Activated CD4-positive, alpha-beta memory T cell treated with anti-CD3 and anti-CD28 coated beads, Interleukin-2, amount 10 ng/mL, durations not matched to agents 7 days and 5 days (primary cell): ENCODE data around the gene KCP. TPM values are rescaled to one million over a fixed set of nuclear protein-coding genes. Genes with fewer than 3 reads are reported as not detected.

ENCODE experiments used
- CTCF ChIA-PET: fragments of 350-600 bp; sonication (Branson Sonifier 250); formaldehyde crosslinking; loops from one replicate; lab custom pipeline; 2021; ENCODE audit warnings: antibody characterized with exemption, inconsistent platforms; lab: Charles Lee
- POLR2A ChIA-PET: fragments of 350-600 bp; sonication (Branson Sonifier 250); formaldehyde crosslinking; loops from one replicate; lab custom pipeline; 2021; ENCODE audit warnings: antibody characterized with exemption; lab: Charles Lee
- DNase-seq: peaks from one replicate; pipeline ENCODE4 v3.0.0-alpha.2; 2020
- H3K27ac Mint-ChIP-seq: one replicate; pipeline ENCODE4 v1.8.0; 2021; ENCODE audit warnings: mild to moderate bottlenecking, mixed read lengths
- H3K27me3 Mint-ChIP-seq: one replicate; pipeline ENCODE4 v1.8.0; 2021; ENCODE audit warnings: mixed read lengths
- H3K36me3 Mint-ChIP-seq: one replicate; pipeline ENCODE4 v1.8.0; 2021; ENCODE audit warnings: low read depth, mixed read lengths
- H3K4me1 Mint-ChIP-seq: one replicate; pipeline ENCODE4 v1.8.0; 2021; ENCODE audit warnings: mixed read lengths
- H3K4me3 Mint-ChIP-seq: one replicate; pipeline ENCODE4 v1.8.0; 2021; ENCODE audit warnings: mild to moderate bottlenecking, mixed read lengths
- H3K9me3 Mint-ChIP-seq: one replicate; pipeline ENCODE4 v1.8.0; 2021; ENCODE audit warnings: mixed read lengths
- total RNA-seq, 2 experiments: library from RNA; stranded (reverse); gene quantifications; one replicate each; pipeline ENCODE4 v1.2.3, GENCODE V29; 2021

The KCP gene
- total RNA-seq, 2 experiments from 2014 or later, result 0.20 to 0.33 TPM

DNA sequence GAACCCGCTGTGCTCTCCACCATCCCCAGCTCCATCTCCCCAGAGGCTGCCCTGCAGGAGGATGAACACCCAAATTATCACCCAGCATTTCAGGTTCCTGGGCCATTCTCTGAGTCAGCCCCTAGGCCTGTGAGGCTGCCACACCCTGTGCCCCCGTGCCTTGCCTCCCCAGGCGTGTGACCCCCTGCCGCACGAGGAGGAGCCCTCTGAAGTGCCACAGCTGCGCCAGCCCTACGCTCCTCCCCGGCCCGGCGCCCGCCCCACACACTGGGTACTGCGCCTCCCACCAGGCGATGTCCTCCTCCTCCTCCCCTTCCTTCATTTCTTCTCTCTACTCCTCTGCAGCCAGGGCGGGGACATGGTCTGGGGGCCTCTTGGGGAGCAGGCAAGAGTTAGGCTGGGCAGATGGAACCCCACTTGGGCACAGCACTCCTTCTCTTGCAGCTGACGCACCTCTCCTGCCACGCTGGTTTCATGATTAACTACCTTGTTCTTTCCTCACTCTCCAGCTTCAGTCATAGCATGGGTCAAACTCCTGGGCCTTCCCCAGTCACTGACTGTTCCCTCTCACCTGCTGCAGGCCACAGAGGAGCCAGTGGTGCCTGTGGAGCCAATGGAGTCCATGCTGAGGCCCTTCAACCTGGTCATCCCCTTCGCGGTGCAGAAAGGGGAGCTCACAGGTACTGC is 60.6 kb downstream of the KCP start:
- H3K4me3 Mint-ChIP-seq, result no peak overlapping the region
- no peaks in the 10 kb centered on the region for H3K27me3 Mint-ChIP-seq
- no peak for DNase-seq
- H3K36me3 Mint-ChIP-seq, result no peaks in the 10 kb centered on the region
- POLR2A ChIA-PET, result no interaction called here
- no peaks in the 10 kb centered on the region for H3K9me3 Mint-ChIP-seq
- CTCF ChIA-PET, result no interaction called here
- no peaks in the 10 kb centered on the region for H3K4me1 Mint-ChIP-seq
- H3K27ac Mint-ChIP-seq, result no peak overlapping the region

- H3K4me1 Mint-ChIP-seq, result no peaks in the 10 kb centered on the region
- H3K9me3 Mint-ChIP-seq, result no peaks in the 10 kb centered on the region
- CTCF ChIA-PET, result no interaction called here
- DNase-seq, result no peak
- no peak overlapping the region for H3K27ac Mint-ChIP-seq
- no peak overlapping the region for H3K4me3 Mint-ChIP-seq
- no peaks in the 10 kb centered on the region for H3K27me3 Mint-ChIP-seq
- no peaks in the 10 kb centered on the region for H3K36me3 Mint-ChIP-seq
- POLR2A ChIA-PET, result no interaction called here
Measured at GRCh38 chr7:128849156-128849515, 61.4 kb downstream of the KCP start.

GRCh38 chr7:128848289-128849155 is 62.0 kb downstream of the KCP start:
- Mint-ChIP-seq H3K27me3 (no peaks in the 10 kb centered on the region), H3K4me3 (no peak overlapping the region), H3K4me1 (no peaks in the 10 kb centered on the region), H3K9me3 (no peaks in the 10 kb centered on the region), H3K36me3 (no peaks in the 10 kb centered on the region), H3K27ac (no peak overlapping the region)
- CTCF ChIA-PET, result no interaction called here
- no peak for DNase-seq
- POLR2A ChIA-PET, result no interaction called here

DNA sequence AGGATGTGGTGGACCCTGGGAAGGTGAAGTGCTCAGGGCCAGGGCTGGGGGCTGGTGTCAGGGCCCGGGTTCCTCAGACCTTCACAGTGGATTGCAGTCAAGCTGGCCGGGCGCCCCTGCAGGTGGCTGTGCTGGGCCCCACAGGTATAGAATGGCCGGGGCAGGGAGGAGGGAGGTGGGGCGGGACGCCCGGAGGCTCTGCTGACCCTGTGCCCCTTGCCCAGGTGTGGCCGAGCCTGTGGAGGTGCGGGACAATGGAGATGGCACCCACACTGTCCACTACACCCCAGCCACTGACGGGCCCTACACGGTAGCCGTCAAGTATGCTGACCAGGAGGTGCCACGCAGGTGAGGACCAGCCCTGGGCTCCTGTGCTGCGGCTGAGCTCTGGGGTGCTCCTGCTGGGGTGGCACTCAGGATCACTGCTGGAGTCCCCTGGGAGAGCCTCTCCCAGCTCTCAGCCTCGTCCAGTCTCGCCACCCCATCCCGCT is 62.7 kb downstream of the KCP start:
- ChIA-PET CTCF (no interaction called here), POLR2A (no interaction called here)
- no peaks in the 10 kb centered on the region for H3K27me3 Mint-ChIP-seq
- H3K4me1 Mint-ChIP-seq, result no peaks in the 10 kb centered on the region
- no peak overlapping the region for H3K27ac Mint-ChIP-seq
- H3K9me3 Mint-ChIP-seq, result no peaks in the 10 kb centered on the region
- H3K4me3 Mint-ChIP-seq, result no peak overlapping the region
- no peaks in the 10 kb centered on the region for H3K36me3 Mint-ChIP-seq
- DNase-seq, result no peak

DNA sequence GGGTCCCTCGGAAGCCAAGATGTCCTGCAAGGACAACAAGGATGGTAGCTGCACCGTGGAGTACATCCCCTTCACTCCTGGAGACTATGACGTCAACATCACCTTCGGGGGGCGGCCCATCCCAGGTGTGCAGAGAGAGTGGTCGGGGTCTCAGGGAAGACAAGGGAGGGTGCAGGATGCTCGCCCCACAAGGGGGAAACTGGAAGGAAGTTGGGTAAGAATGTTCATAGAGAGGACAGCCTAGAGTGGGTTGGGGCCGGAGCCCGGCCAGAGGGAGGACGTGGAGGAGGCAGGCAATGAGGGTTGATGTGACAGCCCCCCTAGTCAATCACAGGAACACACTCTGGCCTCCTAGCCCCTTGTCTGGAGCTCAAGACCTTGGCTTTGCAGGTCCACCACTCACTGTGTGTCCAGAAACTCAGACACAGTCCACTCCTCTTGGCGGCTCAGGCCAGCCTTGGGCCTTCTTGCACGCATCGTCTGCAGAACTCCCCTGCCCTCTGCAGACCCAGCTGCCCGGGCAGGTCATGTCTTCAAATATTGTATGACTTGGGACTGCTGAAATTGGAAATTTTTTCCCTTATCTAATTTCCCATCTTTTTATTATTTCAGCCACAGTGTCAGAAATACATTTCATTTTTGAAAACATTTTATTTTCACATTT is 63.6 kb downstream of the KCP start:
- no peaks in the 10 kb centered on the region for H3K36me3 Mint-ChIP-seq
- H3K27me3 Mint-ChIP-seq, result no peaks in the 10 kb centered on the region
- CTCF ChIA-PET, result interaction anchor here (0.9 kb wide), 1 partner anchor 16 kb away, joined by 3 read pairs; the partner anchor contains the start of gene ATP6V1F
- H3K27ac Mint-ChIP-seq, result no peak overlapping the region
- no peak for DNase-seq
- POLR2A ChIA-PET, result no interaction called here
- H3K4me1 Mint-ChIP-seq, result no peaks in the 10 kb centered on the region
- no peaks in the 10 kb centered on the region for H3K9me3 Mint-ChIP-seq
- no peak overlapping the region for H3K4me3 Mint-ChIP-seq

- Mint-ChIP-seq H3K36me3 (no peaks in the 10 kb centered on the region), H3K4me3 (no peak overlapping the region), H3K4me1 (no peaks in the 10 kb centered on the region), H3K27me3 (no peaks in the 10 kb centered on the region), H3K27ac (no peak overlapping the region), H3K9me3 (no peaks in the 10 kb centered on the region)
- DNase-seq, result no peak
- POLR2A ChIA-PET, result no interaction called here
- CTCF ChIA-PET, result no interaction called here
Measured at GRCh38 chr7:128845987-128846386, 64.5 kb downstream of the KCP start.

DNA sequence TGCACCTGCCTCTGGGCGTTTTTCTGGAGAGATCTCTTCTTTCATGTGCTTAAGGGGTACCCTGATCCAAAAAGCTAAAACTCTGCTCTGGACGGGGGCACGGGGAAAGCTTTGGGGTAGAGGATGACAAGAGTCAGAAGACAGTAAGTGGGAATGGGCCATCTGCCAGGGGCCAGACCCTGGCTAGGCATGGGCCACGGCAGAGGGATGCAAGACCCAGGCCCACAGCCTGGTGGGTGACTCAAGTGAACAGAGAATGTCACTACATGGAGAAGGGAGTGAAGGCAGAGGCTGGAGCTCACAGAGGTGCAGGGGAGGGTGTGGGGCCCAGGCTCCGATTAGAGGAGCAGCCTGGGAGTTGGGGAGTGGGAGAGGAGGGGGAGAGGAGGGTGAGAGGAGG is 65.0 kb downstream of the KCP start:
- H3K27ac Mint-ChIP-seq, result no peak overlapping the region
- no peaks in the 10 kb centered on the region for H3K36me3 Mint-ChIP-seq
- ChIA-PET POLR2A (no interaction called here), CTCF (interaction anchor here (0.6 to 7.3 kb wide), 2 partner anchors 16 to 38 kb away, joined by 3 to 32 read pairs; no protein-coding TSS in a partner anchor)
- no peaks in the 10 kb centered on the region for H3K4me1 Mint-ChIP-seq
- no peaks in the 10 kb centered on the region for H3K27me3 Mint-ChIP-seq
- no peaks in the 10 kb centered on the region for H3K9me3 Mint-ChIP-seq
- no peak overlapping the region for H3K4me3 Mint-ChIP-seq
- no peak for DNase-seq

- Mint-ChIP-seq H3K27me3 (no peaks in the 10 kb centered on the region), H3K4me3 (no peak overlapping the region), H3K36me3 (no peaks in the 10 kb centered on the region), H3K9me3 (no peaks in the 10 kb centered on the region), H3K27ac (no peak overlapping the region), H3K4me1 (no peaks in the 10 kb centered on the region)
- no peak for DNase-seq
- CTCF ChIA-PET, result interaction anchor here (0.6 to 7.3 kb wide), 2 partner anchors 17 to 38 kb away, joined by 3 to 32 read pairs; no protein-coding TSS in a partner anchor
- POLR2A ChIA-PET, result no interaction called here
Measured at GRCh38 chr7:128844777-128845311, 65.7 kb downstream of the KCP start.

- CTCF ChIA-PET, result interaction anchor here (1.0 to 7.3 kb wide), 2 partner anchors 11 to 39 kb away, joined by 3 to 32 read pairs; no protein-coding TSS in a partner anchor
- no peaks in the 10 kb centered on the region for H3K9me3 Mint-ChIP-seq
Measured at GRCh38 chr7:128843938-128844621, 66.4 kb downstream of the KCP start.

GRCh38 chr7:128842674-128843641 is 67.6 kb downstream of the KCP start:
- H3K9me3 Mint-ChIP-seq, result no peaks in the 10 kb centered on the region
- CTCF ChIA-PET, result interaction anchor here (1.0 to 7.3 kb wide), 9 partner anchors 10 to 249 kb away, joined by 3 to 32 read pairs (median 3); partner anchors contain the start of gene ATP6V1F

More at GRCh38 chr7:128843938-128844621, 66.4 kb downstream of the KCP start:
- no peaks in the 10 kb centered on the region for H3K27me3 Mint-ChIP-seq
- H3K4me1 Mint-ChIP-seq, result no peaks in the 10 kb centered on the region
- POLR2A ChIA-PET, result no interaction called here
- no peak for DNase-seq
- no peak overlapping the region for H3K27ac Mint-ChIP-seq
- H3K36me3 Mint-ChIP-seq, result no peaks in the 10 kb centered on the region
- no peak overlapping the region for H3K4me3 Mint-ChIP-seq

DNA sequence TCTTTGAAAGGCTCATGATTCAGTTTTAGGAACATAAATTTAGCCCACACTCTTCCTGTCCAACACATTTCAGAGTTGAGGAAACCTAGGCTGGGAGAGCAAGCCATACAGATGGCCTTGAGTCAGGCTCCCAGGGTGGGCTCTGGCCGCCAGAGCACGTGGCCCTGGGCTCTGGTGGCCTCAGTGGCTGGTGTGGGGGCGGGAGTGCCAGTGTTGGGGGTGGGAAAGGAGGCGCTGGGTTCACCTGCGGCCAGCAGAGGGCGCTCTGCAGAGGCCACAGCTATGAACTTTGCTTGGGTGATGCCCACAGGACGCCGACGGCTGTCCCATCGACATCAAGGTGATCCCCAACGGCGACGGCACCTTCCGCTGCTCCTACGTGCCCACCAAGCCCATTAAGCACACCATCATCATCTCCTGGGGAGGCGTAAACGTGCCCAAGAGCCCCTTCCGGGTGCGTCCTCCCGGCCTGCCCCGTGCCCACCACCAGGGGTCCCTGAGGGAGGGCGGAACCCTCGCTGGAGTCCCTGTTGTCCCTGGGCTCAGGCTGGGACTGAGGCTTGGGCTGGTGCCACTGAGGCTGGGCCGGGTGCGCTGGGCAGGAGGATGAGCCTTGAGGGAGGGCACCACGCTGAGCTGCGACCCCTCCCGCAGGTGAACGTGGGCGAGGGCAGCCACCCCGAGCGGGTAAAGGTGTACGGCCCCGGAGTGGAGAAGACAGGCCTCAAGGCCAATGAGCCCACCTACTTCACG is 68.4 kb downstream of the KCP start:
- no peak overlapping the region for H3K27ac Mint-ChIP-seq
- H3K36me3 Mint-ChIP-seq, result no peaks in the 10 kb centered on the region
- no peak overlapping the region for H3K4me3 Mint-ChIP-seq
- DNase-seq, result peak; percentile 63
- no peaks in the 10 kb centered on the region for H3K4me1 Mint-ChIP-seq
- no peaks in the 10 kb centered on the region for H3K9me3 Mint-ChIP-seq
- H3K27me3 Mint-ChIP-seq, result no peaks in the 10 kb centered on the region
- CTCF ChIA-PET, result interaction anchor here (0.7 to 7.3 kb wide), 11 partner anchors 19 to 250 kb away, joined by 3 to 32 read pairs (median 4); partner anchors contain the start of gene ATP6V1F
- POLR2A ChIA-PET, result no interaction called here

More at GRCh38 chr7:128842674-128843641, 67.6 kb downstream of the KCP start:
- Mint-ChIP-seq H3K36me3 (no peaks in the 10 kb centered on the region), H3K4me1 (no peaks in the 10 kb centered on the region), H3K27ac (no peak overlapping the region), H3K4me3 (no peak overlapping the region), H3K27me3 (no peaks in the 10 kb centered on the region)
- DNase-seq, result no peak
- POLR2A ChIA-PET, result no interaction called here
